Stimulated activated naive CD8-positive, alpha-beta T cell treated with anti-CD3 and anti-CD28 coated beads, Interleukin-15, Interleukin-2, amounts not matched to agents 100 U/mL and 50 U/mL, for 24 hours (primary cell): ENCODE results near the gene MMD2.

Source experiments
- ATAC-seq: fragments of 150-1000 bp; cut with Tn5 transposase; one replicate; pipeline ENCODE4 v1.10.0; 2021
- DNase-seq: peaks from one replicate; pipeline ENCODE4 v3.0.0; 2021

MMD2 gene

GRCh38 chr7:4871056-4871680, 87.8 kb downstream of the MMD2 start:
- DNase-seq (no peak), ATAC-seq (no peak)

GRCh38 chr7:4868493-4868892, 90.5 kb downstream of the MMD2 start:
- DNase-seq (no peak), ATAC-seq (no peak)

DNA sequence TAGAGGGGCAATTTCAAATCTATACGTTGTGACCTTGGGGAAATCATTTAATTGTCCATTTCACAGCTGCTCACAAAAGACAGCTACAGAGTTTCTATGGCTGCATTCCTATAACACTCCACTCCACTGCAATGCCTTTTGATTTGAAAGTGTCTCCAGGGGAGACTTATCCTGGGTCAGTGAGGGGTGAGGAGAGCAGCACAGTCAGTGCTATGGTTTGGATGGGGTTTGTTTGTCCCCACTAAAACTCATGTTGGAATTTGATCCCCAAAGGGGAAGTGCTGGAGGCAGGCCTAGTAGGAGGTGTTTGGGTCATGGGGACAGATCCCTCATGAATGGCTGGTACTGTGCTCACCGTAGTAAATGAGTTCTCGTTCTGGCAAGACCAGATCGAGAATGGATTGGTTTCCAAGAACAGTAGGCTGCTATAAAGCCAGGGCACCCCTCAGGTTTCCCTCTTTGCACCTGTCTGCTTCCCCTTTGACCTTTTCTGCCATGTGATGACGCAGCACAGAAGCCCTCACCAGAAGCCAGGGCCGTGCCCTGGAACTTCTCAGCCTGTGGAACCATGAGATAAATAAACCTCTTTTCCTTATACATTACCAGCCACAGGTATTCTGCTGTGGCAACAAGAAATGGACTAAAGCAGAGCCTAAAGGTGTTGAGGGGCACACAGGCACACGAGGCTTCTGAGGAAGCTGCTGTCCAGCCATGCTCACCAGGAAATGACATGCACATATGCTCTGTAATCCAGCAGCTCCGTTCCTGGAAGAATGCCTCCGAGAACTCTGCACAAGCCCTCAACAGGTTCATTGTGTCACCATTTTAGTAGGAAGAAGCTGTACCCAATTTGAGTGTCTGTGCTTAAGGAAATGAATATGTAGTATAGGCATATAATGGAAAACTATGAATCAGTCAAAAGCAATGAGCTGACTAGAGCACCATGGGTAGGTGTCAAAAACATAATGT, 92.2 kb downstream of the MMD2 start:
- ATAC-seq (no peak), DNase-seq (no peak)

DNA sequence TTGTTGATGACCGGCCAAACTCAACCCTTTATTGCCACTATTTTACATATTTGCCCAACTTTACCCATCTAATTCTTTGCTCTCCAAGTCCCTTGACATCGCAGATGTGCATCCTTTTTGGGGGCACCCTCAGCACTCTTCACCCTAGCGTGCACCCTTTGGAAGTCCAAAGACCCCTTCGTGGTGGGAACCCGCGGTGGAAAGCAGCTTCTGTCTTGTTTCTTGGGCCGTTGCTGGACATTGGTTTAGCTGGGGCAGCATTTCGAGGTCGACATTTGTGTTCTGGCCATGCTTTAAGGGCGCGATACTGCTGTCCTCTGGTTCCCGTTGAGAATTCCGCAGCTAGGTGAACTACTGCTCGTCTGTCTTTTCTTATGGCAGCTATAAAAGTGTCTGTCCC, 96.8 kb downstream of the MMD2 start:
- ATAC-seq (no peak), DNase-seq (no peak)

DNA sequence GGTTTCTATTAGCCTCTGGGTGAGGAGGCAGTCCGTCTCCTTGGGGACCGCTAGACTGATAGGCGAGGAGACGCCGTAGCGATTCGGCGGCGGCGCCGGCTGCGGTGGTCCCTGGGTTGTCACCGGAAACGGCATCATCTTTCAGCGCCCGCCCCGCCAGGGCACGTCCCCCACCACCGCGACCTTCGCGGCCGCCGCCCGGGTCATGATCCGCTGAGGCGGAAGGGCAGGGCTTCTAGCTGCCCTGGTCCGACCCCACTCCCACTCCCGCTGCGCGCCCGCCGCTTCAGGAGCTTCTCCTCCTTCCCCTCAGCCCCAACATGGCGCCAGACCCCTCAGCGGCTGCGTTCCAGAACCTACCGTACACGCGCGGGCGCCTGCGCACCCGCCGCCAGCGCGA, 97.3 kb downstream of the MMD2 start, which contains the start of gene PAPOLB:
Gene PAPOLB (minus strand): TSS at position 358 of the 400 bp plus-strand sequence. CDS start 220 bp downstream, at position 138.
- peak; percentile 56 for DNase-seq
- ATAC-seq = peak; percentile 55

DNA sequence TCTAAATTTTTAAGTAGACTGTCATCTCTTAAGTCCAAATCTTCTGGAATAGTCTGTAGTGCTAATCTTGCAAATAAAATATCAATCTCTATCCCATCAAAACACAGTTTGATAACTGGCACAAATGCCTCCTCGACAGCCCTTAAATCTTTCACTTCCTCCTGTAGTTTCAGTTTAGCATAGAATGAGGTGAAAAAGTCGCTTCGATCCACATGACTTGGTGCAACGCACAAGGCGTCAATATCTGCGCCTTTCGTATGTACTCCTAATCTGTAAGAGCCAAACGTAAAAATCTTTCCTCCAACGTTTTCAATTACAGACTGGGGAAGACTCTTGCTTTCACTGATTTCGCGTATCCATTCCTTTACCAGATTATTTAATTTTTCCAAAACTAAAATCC, 97.8 kb downstream of the MMD2 start:
- no peak for DNase-seq
- no peak for ATAC-seq

DNA sequence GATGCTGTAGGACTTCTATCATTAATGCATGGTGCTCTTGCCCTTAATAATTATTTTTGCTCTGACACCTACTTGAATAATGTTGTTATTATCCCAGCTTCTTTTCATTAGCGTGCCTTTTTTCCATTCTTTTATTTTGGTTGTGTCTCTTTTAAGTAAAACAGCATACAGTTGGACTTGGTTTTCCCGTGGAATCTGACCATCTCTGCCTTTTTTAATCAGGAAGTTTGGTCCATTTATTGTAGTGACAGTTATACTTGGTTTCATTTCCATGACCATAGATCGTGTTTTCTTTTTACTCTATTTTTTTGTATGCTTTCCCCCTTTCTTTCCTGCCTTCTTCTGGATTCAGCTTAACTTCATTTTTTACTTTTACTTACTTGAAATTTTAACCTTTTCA, 101.8 kb downstream of the MMD2 start:
- no peak for DNase-seq
- no peak for ATAC-seq

DNA sequence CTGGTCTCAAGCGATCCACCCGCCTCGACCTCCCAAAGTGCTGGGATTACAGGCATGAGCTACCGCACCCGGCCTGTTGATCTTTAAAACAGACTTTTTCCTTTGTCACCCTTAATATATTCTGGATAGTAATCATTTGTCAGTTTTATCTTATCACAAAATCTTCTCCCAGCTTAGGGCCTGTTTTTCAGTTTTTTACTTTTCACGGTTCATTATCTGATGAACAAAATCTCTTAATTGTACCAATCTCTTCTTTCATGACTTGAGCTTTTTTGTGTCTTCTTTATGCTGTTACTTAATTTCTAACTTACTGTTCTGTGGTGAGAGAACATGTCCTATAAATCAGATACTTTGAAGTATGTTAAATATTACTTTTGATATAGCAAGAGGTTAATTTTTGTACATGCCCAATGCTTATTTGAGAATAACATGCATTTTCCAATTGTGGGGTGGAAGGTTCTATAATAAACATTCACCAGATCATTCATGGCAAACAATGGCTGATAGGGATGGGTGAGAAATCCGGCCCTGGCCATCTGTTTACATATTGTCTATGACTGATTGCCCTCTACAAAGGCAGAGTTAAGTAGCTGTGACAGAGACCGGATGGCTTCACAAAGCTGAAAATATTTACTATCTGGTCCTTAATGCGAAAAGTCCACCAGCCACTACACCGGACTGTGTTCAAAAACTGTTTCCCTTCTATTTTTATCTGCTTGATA, 102.5 kb downstream of the MMD2 start:
- no peak for DNase-seq
- no peak for ATAC-seq
